ENCODE measurements around the gene NUTM2E. TPM values are rescaled to one million over a fixed set of nuclear protein-coding genes. Genes with fewer than 3 reads are reported as not detected.
"Not testable (repeated sequence)": the region's sequence is repeated elsewhere in the genome, so short reads cannot be mapped to it uniquely, and the experiment has no call there.

NUTM2E gene
- total RNA-seq, 3 donors from 2014 or later (not counting 1 experiment from before 2014, with no cell fraction given), result 0.30 to 0.49 TPM; not detected in 1

DNA sequence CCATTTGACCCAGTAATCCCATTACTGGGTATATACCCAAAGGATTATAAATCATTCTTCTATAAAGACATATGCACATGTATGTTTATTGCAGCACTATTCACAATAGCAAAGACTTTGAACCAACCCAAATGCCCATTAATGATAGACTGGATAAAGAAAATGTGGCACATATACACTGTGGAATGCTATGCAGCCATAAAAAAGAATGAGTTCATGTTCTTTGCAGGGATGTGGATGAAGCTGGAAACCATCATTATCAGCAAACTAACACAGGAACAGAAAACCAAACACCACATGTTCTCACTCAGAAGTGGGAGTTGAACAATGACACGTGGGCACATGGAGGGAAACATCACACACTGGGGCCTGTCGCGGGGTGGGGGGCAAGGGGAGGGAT lies 7.3 kb downstream of the NUTM2E start:
- H3K4me1 Mint-ChIP-seq; H3K9me3 ChIP-seq (ENCODE audit: control insufficient read depth, insufficient read depth, low read length); H3K36me3 Mint-ChIP-seq; intact Hi-C loops (cut with micrococcal nuclease); H3K4me3 Mint-ChIP-seq; H3K9me3 Mint-ChIP-seq; H3K4me3 ChIP-seq (ENCODE audit: low read length); H3K27me3 Mint-ChIP-seq (ENCODE audit: low read depth in 2 of 2); H3K27me3 ChIP-seq (ENCODE audit: control insufficient read depth, insufficient read depth, low read length); H3K27ac ChIP-seq (ENCODE audit: low read length); H3K36me3 ChIP-seq (ENCODE audit: control insufficient read depth, insufficient read depth, low read length); H3K4me1 ChIP-seq (ENCODE audit: control insufficient read depth, insufficient read depth, low read length); ATAC-seq; DNase-seq; H3K27ac Mint-ChIP-seq: not testable (repeated sequence)
- WGBS (ENCODE audit: insufficient coverage), result 67% methylated on average over 3 of the region's 3 CpGs

DNA sequence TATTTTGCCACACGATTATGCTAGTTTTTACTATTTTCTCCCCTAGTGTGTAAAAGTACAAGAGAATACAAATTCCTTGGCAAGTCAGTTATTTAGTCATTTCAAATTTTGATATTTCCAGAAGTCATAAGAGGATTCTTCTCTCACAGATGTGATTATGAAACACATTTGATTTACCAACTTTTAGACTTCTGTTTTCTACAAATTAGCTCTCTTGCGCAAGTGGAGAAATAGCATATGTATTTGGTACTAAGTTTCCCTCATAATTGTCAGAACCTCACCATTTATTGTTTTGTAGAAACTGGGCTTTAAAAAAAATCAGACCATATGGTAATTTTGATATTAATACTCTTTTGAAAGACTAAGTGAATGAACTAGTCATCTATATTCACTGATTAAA lies 9.4 kb downstream of the NUTM2E start:
- WGBS (ENCODE audit: insufficient coverage), result no CpG with 5 or more reads among the region's 2 CpGs
- H3K27me3 Mint-ChIP-seq (ENCODE audit: low read depth in 2 of 2), result not testable (repeated sequence)

DNA sequence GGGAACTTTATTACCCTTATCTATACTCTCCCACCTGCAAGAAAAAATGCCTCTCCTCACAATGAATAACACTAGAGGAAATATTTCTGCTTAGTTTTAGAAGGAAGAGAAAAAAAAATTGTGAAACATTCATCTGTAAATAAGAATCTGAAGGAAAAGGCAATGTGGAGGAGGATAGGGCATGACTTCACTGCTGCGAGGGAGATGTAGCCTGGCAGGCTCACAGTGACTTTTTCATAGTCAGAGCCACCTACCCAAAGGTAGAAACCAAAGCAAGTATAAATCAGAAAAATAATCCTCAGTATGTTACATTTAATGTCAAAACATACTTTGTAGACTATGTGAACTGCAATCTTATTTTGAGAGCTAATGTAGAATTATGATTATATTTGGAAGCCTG lies 10.4 kb downstream of the NUTM2E start:
- H3K4me3 Mint-ChIP-seq; H3K27ac Mint-ChIP-seq; ATAC-seq; H3K27me3 Mint-ChIP-seq (ENCODE audit: low read depth in 2 of 2); H3K9me3 ChIP-seq (ENCODE audit: control insufficient read depth, insufficient read depth, low read length); intact Hi-C loops (cut with micrococcal nuclease); DNase-seq; H3K4me1 ChIP-seq (ENCODE audit: control insufficient read depth, insufficient read depth, low read length); H3K4me3 ChIP-seq (ENCODE audit: low read length); H3K27me3 ChIP-seq (ENCODE audit: control insufficient read depth, insufficient read depth, low read length); H3K9me3 Mint-ChIP-seq; H3K36me3 ChIP-seq (ENCODE audit: control insufficient read depth, insufficient read depth, low read length); H3K27ac ChIP-seq (ENCODE audit: low read length); H3K36me3 Mint-ChIP-seq; H3K4me1 Mint-ChIP-seq: not testable (repeated sequence)
- WGBS (ENCODE audit: insufficient coverage), result no CpG with 5 or more reads among the region's 1 CpG

More for the DNA sequence above, 9.4 kb downstream of the NUTM2E start:
- ATAC-seq; H3K9me3 Mint-ChIP-seq; H3K4me3 ChIP-seq (ENCODE audit: low read length); H3K36me3 Mint-ChIP-seq; intact Hi-C loops (cut with micrococcal nuclease); DNase-seq; H3K4me3 Mint-ChIP-seq; H3K27ac ChIP-seq (ENCODE audit: low read length); H3K27ac Mint-ChIP-seq; H3K4me1 ChIP-seq (ENCODE audit: control insufficient read depth, insufficient read depth, low read length); H3K36me3 ChIP-seq (ENCODE audit: control insufficient read depth, insufficient read depth, low read length); H3K27me3 ChIP-seq (ENCODE audit: control insufficient read depth, insufficient read depth, low read length); H3K9me3 ChIP-seq (ENCODE audit: control insufficient read depth, insufficient read depth, low read length); H3K4me1 Mint-ChIP-seq: not testable (repeated sequence)

DNA sequence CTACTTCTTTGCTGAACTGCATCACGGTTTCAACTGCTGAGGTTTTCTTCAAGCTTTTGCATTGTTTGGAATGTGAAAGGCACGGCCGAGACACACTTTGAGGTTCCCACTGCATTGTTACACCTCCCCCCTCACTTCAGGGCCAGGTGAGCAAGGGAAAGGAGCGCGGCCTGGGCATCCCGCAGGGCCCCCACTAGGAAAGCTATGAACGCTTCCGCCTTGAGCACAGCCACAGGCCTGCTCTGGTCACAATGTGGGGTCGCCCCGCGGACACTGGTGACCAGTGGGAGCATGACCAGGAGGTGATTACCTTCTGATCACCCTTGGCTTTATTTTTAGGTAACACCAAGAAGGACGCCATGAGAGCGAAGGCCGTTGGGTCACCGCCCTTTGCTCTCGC lies 11.9 kb downstream of the NUTM2E start:
- H3K27me3 Mint-ChIP-seq (ENCODE audit: low read depth in 2 of 2); H3K27ac ChIP-seq (ENCODE audit: low read length); H3K9me3 Mint-ChIP-seq; H3K27me3 ChIP-seq (ENCODE audit: control insufficient read depth, insufficient read depth, low read length); DNase-seq; H3K9me3 ChIP-seq (ENCODE audit: control insufficient read depth, insufficient read depth, low read length); H3K4me3 Mint-ChIP-seq; intact Hi-C loops (cut with micrococcal nuclease); H3K4me3 ChIP-seq (ENCODE audit: low read length); H3K27ac Mint-ChIP-seq; H3K4me1 Mint-ChIP-seq; H3K36me3 ChIP-seq (ENCODE audit: control insufficient read depth, insufficient read depth, low read length); H3K36me3 Mint-ChIP-seq; ATAC-seq; H3K4me1 ChIP-seq (ENCODE audit: control insufficient read depth, insufficient read depth, low read length): not testable (repeated sequence)
- WGBS (ENCODE audit: insufficient coverage), result no CpG with 5 or more reads among the region's 16 CpGs

DNA sequence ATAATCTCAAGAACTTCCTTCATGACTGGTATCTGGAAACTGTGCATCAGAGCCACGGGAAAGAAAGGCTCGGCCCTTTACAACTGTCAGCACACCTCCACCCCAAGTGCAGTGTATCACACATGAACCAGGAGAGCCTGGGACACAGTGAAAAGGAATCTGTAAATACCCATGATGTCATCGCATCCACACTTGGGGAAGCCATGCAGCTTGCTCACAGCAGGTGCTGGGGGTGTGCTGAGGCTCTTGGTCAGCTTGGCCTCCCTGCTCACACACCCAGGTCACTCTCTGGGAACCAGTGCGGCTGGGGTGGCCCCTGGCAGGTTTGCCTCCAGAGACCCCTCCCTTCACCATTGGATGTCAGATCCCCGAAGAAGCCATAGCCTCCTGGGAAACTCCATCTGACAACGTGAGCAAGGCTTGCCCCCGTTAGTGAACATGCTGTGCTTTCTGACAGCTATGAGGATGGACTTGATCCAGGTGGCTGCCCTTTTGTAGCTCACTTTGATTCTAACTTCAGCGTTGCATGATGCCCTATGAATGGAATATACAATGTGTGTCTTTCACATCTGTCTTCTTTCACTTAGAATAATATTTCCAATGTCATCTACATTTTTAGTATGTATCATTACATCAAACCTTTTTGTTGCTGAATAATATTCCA lies 26.8 kb downstream of the NUTM2E start:
- DNase-seq; H3K36me3 Mint-ChIP-seq; H3K27me3 ChIP-seq (ENCODE audit: control insufficient read depth, insufficient read depth, low read length); H3K9me3 ChIP-seq (ENCODE audit: control insufficient read depth, insufficient read depth, low read length); ATAC-seq; H3K4me1 Mint-ChIP-seq; H3K4me3 Mint-ChIP-seq; H3K27me3 Mint-ChIP-seq (ENCODE audit: low read depth in 2 of 2); H3K9me3 Mint-ChIP-seq; H3K4me1 ChIP-seq (ENCODE audit: control insufficient read depth, insufficient read depth, low read length); H3K27ac Mint-ChIP-seq; H3K4me3 ChIP-seq (ENCODE audit: low read length); H3K27ac ChIP-seq (ENCODE audit: low read length); intact Hi-C loops (cut with micrococcal nuclease); H3K36me3 ChIP-seq (ENCODE audit: control insufficient read depth, insufficient read depth, low read length): not testable (repeated sequence)
- 100% methylated on average over 1 of the region's 8 CpGs for WGBS (ENCODE audit: insufficient coverage)

DNA sequence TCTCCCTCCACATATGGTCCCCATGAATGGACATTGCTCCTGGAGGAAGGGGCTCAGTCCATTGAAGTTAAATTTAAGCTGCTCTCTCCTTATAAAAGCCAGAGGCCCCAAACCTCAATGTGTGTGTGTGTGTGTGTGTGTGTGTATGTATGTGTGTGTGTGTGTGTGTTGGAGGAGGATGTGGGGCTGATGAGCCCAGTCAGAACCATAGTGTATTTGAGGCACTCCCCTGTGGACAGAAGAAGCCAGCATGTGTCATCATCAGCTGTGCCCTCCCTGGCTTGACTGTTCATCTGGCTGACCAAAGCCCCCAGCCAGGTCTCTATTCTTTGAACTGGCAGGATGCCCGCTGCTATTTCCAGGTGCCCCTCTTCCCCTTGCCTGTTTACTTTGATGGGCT lies 35.7 kb downstream of the NUTM2E start:
- intact Hi-C loops (cut with micrococcal nuclease); H3K27ac ChIP-seq (ENCODE audit: low read length); H3K27ac Mint-ChIP-seq; H3K4me3 ChIP-seq (ENCODE audit: low read length); H3K9me3 Mint-ChIP-seq; H3K36me3 Mint-ChIP-seq; H3K4me1 Mint-ChIP-seq; H3K4me3 Mint-ChIP-seq; H3K4me1 ChIP-seq (ENCODE audit: control insufficient read depth, insufficient read depth, low read length); H3K27me3 ChIP-seq (ENCODE audit: control insufficient read depth, insufficient read depth, low read length); H3K36me3 ChIP-seq (ENCODE audit: control insufficient read depth, insufficient read depth, low read length); H3K27me3 Mint-ChIP-seq (ENCODE audit: low read depth in 2 of 2); ATAC-seq; DNase-seq; H3K9me3 ChIP-seq (ENCODE audit: control insufficient read depth, insufficient read depth, low read length): not testable (repeated sequence)
- WGBS (ENCODE audit: insufficient coverage), result no CpG with 5 or more reads among the region's 1 CpG

DNA sequence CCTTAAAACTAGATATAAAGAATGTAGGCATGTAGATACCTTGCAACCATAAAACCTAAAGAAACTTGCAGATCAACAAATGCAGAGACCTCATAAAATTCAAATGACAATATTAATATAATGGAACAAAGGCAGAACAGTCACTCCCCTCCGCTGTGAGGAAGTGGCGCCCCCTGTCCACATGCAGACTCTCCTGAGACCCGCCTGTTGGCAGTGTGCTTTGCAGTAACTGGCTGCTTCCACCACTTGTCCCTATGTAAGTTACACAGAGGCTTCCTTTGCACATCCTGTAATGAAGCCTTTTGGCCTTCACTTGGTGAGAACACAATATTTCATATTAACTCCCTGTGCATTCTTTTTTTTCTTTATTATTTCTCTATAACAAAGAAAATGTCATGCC lies 36.3 kb downstream of the NUTM2E start:
- H3K4me3 Mint-ChIP-seq; DNase-seq; H3K27me3 ChIP-seq (ENCODE audit: control insufficient read depth, insufficient read depth, low read length); H3K4me1 Mint-ChIP-seq; H3K27ac Mint-ChIP-seq; H3K4me1 ChIP-seq (ENCODE audit: control insufficient read depth, insufficient read depth, low read length); H3K9me3 Mint-ChIP-seq; H3K27me3 Mint-ChIP-seq (ENCODE audit: low read depth in 2 of 2); intact Hi-C loops (cut with micrococcal nuclease); H3K36me3 Mint-ChIP-seq; H3K36me3 ChIP-seq (ENCODE audit: control insufficient read depth, insufficient read depth, low read length); H3K27ac ChIP-seq (ENCODE audit: low read length); H3K9me3 ChIP-seq (ENCODE audit: control insufficient read depth, insufficient read depth, low read length); H3K4me3 ChIP-seq (ENCODE audit: low read length); ATAC-seq: not testable (repeated sequence)
- WGBS (ENCODE audit: insufficient coverage), result no CpG with 5 or more reads among the region's 3 CpGs

DNA sequence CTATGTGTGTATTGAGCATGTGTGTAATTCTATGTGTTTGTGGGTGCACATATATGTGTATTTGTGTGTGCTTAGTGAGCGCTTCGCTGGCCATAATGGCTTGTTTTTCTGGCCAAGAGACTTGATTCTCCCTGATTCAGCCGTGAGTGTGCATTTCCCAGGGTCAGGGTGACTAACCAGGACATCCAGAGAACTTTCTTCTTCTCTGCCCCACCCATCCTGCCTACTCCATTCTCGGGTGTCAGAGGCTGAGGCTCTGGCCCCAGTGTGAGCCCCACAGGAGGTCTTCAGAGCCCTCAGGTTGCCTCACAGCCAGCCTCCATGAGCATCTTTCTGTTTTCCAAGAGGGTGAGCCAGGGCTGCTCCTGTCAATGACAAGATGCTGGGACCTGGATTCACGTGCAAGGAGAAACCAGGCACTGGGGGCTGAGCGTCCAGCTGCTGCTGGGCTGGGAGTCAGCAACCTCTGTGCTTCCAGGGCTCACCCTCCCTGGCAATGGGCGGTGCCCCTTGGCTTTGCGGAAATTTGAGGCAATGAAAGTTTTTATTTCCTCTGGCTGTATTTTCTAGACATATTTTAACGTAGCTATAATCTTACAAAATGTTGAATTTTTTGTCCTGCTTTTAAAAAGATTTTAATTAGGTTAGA lies 40.5 kb downstream of the NUTM2E start:
- H3K36me3 ChIP-seq (ENCODE audit: control insufficient read depth, insufficient read depth, low read length); H3K36me3 Mint-ChIP-seq; H3K4me3 ChIP-seq (ENCODE audit: low read length); H3K9me3 Mint-ChIP-seq; ATAC-seq; H3K9me3 ChIP-seq (ENCODE audit: control insufficient read depth, insufficient read depth, low read length); DNase-seq; H3K27ac Mint-ChIP-seq; intact Hi-C loops (cut with micrococcal nuclease); H3K27ac ChIP-seq (ENCODE audit: low read length); H3K27me3 Mint-ChIP-seq (ENCODE audit: low read depth in 2 of 2); H3K4me3 Mint-ChIP-seq; H3K27me3 ChIP-seq (ENCODE audit: control insufficient read depth, insufficient read depth, low read length); H3K4me1 Mint-ChIP-seq; H3K4me1 ChIP-seq (ENCODE audit: control insufficient read depth, insufficient read depth, low read length): not testable (repeated sequence)
- WGBS (ENCODE audit: insufficient coverage), result 100% methylated on average over 2 of the region's 9 CpGs

Measured in natural killer cell (primary cell).